M059J (cell line): Measurements from ENCODE around the gene EHD2. TPM values are rescaled to one million over a fixed set of nuclear protein-coding genes. Genes with fewer than 3 reads are reported as not detected.
"Not testable (repeated sequence)": the region's sequence is repeated elsewhere in the genome, so short reads cannot be mapped to it uniquely, and the experiment has no call there.

Source experiments
- DNase-seq: peaks from one replicate; pipeline ENCODE4 v3.0.0-alpha.2; 2012; ENCODE audit warnings: low read depth
- total RNA-seq: library from RNA; depleted of rRNA; stranded (reverse); fragments of >200 nt; shearing (Covaris generic); gene quantifications from 2 replicates; pipeline ENCODE4 v1.2.3, GENCODE V29; 2014; rRNA removed

EHD2 gene
- total RNA-seq, 1 experiment from 2014 or later, result 91.2 TPM

DNA sequence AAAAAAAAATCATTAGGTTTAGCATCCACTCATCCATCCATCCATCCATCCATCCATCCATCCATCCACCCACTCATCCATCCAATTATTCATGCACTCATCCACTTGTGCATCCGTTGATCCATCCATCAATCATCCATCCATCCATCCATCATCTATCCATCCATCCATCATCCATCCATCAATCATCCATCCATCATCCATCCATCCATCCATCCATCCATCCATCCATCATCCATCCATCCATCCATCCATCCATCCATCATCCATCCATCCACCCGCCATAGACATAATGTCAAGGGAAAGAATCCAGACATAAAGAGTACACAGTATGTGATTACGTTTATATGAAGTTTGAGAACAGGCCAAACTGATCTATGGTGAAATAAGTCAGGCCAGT lies 56.3 kb downstream of the EHD2 start:
- no peak for DNase-seq

DNA sequence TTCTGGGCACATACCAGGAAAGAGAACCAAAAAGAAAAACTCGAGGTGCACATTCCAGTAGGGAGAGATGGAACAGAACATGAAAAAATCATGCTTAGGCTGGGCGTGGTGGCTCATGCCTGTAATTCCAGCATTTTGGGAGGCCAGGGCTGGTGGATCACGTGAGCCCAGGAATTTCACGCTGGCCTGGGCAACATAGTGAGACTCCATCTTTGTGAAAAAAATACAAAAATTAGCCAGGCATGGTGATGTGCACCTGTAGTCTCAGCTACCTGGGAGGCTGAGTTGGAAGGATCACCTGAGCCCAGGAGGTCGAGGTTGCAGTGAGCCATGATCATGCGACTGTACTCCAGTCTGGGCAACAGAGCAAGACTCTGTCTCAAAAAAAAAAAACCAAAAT lies 58.1 kb downstream of the EHD2 start:
- DNase-seq, result not testable (repeated sequence)

DNA sequence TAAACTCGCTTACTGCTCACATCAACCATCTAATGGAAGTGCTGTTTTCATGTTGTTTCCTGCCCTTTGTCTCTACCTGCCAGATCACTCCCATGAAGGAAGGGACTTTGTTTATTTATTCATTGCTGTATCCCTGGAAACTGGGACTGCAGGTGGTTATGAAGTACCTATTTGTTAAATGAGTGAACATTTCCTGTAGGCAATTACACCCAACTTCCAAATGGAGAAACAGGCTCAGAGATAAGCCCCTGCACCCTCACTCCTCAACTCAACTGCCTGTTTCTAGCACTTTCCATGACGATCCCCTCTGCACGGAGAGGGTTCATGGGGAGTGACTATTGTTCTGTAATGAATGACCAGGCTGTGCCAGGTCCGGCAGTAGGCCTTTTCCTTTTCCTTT lies 63.3 kb downstream of the EHD2 start:
- peak; percentile 89 for DNase-seq

DNA sequence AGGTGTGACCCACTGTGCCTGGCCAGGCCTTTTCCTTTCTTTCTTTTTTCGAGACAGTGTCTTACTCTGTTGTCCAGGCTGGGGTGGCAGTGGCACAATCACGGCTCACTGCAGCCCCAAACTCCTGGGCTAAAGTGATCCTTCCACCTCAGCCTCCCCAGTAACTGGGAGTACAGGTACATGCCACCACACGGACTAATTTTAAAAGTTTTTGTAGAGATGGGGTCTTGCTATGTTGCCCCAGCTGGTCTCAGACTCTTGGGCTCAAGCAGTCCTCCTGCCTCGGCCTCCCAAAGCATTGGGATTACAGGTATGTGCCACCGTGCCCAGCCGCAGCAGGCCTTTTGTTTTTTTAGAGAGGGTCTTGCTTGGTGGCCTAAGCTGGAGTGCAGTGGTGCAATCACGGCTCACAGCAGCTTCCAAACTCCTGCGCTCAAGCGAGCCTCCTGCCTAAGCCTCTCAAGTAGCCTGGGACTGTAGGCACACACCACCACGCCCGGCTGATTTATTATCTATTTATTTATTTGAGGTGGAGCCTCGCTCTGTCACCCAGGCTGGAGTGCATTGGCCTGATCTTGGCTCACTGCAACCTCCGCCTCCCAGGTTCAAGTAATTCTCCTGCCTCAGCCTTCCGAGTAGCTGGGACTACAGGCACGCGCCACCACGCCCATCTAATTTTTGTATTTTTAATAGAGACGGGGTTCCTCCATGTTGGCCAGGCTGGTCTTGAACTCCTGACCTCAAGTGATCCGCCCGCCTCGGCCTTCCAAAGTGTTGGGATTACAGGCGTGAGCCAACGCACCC lies 64.2 kb downstream of the EHD2 start:
- DNase-seq, result not testable (repeated sequence)

DNA sequence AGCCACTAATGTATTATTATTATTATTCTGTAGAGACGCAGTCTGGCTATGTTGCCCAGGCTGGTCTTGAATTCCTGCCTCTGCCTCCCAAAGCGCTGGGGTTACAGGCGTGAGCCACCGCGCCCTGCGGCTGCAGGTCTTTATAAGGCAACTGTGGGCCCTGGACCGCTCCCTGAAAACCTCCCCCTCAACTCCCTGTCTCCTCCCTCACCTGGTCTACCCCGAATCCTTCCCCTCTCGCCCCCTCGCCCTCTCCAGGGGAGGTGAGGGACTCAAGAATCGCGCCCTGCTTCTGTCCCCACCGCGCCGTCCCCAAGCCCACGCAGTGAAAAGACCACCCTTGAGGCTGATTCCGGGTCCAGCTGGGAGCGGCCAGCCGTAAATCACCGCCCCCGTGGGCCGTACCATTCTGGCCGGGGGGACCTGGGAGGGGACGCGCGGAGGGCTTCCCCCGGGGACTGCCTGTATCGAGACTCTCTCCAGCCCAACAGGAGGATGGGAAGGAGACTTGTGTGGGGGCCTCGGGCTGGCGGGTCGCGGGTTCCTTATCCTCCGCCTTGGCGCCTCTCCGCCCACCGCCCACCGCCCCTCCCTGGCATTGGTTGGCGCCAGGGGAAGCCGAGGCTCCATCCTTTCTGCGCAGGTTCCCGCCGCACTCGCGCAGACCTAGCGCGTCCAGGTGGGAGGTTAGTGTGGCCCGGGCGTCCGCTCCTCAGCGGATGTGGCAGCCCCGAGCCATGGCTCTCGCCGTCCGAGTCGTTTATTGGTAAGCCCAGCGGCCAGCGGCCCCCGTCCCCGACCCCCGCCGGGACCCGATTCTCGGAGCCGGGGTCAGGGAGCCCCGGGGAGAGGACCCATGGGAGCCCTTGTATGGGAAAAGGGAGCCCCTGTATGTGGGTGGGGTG lies 65.1 kb downstream of the EHD2 start, which contains the start of gene SELENOW:
Gene SELENOW, plus strand, starts transcription at position 655 of the 905 bp plus-strand sequence. Its CDS starts 83 bp downstream, at position 738.
- DNase-seq, result peak; percentile 72

DNA sequence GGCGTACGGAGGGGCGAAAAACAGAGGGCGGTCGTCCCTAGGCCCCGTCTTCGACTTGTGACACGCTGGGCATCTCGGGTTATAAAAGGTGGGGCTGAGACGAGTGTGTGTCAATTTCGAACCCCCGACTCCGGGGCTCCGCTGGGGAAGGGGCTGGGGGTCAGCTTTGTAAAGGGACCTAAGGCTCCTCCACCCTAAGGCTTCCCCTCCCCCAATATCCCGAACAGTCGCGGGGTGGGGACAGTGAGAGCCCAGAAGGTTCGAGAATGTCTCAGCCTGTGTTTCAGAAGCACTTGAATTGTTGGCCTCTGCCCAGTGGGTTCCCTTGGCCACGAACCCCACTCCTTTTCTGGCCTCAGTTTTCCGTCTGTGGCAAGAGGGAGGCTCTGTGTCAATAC lies 65.7 kb downstream of the EHD2 start:
- peak; percentile 16 for DNase-seq

DNA sequence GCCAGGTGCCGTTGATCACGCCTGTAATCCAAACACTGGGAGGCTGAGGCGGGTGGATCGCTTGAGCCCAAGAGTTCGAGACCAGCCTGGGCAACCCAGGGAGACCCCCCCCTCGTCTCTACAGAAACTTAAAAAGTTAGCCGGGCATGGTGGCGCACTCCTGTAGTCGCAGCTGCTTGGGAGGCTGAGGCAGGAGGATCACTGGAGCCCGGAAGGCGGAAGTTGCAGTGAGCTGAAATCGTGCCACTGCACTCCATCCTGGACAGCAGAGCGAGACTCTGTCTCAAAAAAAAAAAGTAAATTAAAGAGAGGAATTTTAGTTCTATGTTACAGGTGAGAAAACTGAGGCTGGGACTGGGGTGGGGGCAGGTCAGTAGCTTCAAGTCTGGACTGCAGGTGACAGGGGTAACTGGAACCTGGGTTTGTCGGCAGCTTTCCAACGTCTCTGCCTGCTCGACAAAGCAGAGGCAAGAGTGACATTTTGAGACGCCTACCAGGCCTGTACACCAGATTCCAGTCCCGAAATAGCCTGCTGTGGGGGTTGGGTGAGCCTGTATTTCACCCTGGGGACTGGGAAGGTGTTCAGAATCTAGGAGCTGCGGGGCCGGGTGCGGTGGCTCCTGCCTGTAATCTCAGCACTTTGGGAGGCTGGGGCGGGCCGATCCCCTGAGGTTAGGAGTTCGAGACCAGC lies 66.4 kb downstream of the EHD2 start:
- DNase-seq, result no peak

DNA sequence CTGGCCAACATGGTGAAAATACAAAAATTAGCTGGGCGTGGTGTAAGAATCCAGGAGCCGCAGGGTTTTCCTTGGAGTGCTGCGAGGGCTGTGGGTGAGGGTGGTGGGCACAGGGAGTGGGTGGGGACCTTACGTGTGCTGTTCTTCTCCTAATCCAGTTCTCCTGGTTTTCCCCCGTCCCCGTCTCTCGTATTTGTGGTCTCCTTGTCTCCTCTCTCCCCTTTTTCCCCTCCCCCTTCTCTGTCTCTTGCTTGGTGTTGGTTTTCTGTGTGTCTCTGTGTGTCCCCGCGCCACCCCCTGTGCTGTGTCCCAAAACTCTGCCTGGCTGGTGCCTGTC lies 67.0 kb downstream of the EHD2 start:
- DNase-seq, result no peak

DNA sequence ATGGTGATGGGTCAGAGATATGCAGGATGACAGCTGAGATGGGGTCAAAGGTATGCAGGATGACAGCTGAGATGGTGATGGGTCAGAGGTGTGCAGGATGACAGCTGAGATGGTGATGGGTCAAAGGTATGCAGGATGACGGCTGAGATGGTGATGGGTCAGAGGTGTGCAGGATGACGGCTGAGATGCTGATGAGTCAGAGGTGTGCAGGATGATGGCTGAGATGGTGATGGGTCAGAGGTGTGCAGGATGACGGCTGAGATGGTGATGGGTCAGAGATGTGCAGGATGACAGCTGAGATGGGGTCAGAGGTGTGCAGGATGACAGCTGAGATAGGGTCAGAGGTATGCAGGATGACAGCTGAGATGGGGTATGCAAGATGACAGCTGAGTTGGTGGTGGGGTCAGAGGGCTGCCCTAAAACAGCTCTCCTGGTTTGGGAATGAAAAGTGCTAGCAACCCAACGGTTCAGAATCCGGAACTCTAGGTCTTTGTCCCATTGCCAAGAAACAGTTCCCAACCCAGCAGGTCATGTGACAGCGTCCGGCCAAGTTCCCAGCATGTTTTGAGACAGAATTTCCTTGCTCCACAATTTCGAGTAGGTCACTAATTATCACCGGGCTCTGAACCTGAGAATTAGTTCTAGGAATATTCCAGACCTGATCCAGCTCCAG lies 68.5 kb downstream of the EHD2 start:
- no peak for DNase-seq

DNA sequence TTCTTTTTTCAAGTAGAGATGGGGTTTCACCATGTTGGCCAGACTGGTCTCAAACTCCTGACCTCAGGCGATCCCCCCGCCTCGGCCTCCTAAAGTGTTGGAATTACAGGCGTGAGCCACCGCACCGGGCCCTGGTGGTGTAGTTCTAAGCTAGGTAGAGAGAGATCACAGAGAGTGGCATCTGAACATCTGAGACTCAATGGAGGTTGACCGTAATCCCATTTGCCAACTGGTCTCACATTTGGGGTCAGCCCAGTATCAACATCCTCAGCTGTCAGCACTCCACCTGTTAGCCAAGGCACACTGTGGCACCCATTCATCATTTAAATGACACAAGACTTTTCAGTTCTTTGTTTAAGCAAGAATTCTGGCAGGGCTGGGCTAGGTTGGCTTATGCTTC lies 73.3 kb downstream of the EHD2 start:
- no peak for DNase-seq

DNA sequence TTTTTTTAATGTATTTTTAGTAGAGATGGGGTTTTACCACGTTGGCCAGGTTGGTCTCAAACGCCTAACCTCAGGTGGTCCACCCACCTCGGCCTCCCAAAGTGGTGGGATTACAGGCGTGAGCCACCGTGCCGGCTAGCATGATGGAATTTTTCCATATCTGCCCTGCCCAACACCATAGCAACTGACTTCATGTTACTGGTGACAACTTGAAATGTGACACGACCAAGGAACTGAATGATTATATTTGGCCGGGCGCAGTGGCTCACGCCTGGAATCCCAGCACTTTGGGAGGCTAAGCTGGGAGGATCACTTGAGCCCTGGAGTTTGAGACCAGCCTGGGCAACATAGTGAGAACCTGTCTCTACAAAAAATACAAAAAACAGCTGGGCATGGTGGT lies 74.1 kb downstream of the EHD2 start:
- not testable (repeated sequence) for DNase-seq

DNA sequence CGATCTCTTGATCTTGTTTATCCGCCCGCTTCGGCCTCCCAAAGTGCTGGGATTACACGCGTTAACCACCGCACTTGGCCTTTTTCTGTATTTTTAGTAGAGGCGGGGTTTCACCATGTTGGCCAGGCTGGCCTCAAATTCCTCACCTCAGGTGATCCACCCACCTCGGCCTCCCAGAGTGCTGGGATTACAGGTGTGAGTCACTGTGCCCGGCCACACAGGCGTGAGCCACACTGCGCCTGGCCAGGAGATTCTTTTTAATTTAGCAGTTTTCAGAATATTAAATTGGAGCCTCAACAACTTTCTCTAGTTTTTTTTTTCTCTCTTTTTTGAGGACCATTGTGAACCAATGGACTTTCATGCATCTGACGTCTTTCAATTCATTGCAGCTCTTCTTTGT lies 76.6 kb downstream of the EHD2 start:
- not testable (repeated sequence) for DNase-seq

DNA sequence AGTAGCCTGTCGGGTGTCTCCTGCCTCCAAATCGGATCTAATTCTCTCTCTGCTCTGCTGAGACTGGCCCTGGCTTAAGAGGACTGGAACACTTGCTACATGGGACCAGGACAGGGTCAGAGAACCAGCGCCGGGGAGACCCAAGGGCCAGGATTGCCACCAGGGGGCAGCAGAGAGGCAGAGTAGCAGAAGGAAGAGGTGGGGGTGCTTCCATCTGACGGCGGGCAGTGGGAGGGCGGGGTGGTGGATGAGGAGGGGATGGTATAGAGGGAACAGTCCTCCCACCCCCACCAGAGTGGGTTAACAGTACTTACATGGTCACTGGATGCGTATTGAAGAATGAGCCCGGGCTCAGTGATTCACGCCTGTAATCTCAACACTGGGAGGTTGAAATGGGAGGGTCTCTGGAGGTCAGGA lies 77.2 kb downstream of the EHD2 start:
- DNase-seq, result peak; percentile 55

DNA sequence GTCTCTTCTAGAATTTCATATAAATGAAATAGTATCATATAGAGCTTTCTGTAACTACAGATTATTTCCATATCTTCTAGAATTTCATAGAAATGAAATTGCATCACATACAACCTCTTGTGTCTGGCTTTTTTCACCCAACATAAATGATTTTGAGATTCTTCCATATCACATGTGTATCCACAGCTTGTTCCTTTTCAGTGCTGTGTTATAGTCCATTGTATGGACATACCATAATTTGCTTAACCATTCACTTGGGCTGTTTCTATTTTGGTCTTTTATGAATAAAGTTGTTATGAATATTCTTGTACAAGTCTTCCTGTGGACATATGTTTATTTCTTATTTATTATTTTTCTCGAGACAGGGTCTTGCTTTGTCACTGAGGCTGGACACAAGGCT lies 79.4 kb downstream of the EHD2 start:
- no peak for DNase-seq

Other genes starting within 250 kb of the EHD2 start
- not detected in 2 replicates for gene SLC8A2, start 241.5 kb upstream of the EHD2 start, total RNA-seq
- 3.4 and 11.1 TPM in 2 replicates for gene KPTN, start 229.2 kb upstream of the EHD2 start, total RNA-seq
- 211 and 268 TPM in 2 replicates for gene NAPA, start 198.4 kb upstream of the EHD2 start, total RNA-seq
- 0.27 TPM in 1 of 2 replicates, not detected in the other for gene ZNF541, start 140.3 kb upstream of the EHD2 start, total RNA-seq
- gene BICRA, start 104.3 kb upstream of the EHD2 start, total RNA-seq, result 2.7 and 5.3 TPM in 2 replicates
- 19.6 and 31.0 TPM in 2 replicates for gene NOP53, start 32.1 kb downstream of the EHD2 start, total RNA-seq
- 366 and 459 TPM in 2 replicates for gene SELENOW, start 65.3 kb downstream of the EHD2 start, total RNA-seq
- gene TPRX1, start 91.1 kb downstream of the EHD2 start, total RNA-seq, result not detected in 2 replicates
- gene CRX, start 108.5 kb downstream of the EHD2 start, total RNA-seq, result not detected in 2 replicates
- gene TPRX2, start 145.8 kb downstream of the EHD2 start, total RNA-seq, result not detected in 2 replicates
- gene SULT2A1, start 172.9 kb downstream of the EHD2 start, total RNA-seq, result not detected in 2 replicates